Stimulated activated CD4-positive, alpha-beta T cell treated with anti-CD3 and anti-CD28 coated beads, Interleukin-15, amount 100 ng/mL, for 1 hour (primary cell): ENCODE results near the gene OAS3.
"Not testable (repeated sequence)": the region's sequence is repeated elsewhere in the genome, so short reads cannot be mapped to it uniquely, and the experiment has no call there.

ENCODE experiments used
- DNase-seq, 2 donors: peaks; one replicate each; pipeline ENCODE4 v3.0.0-alpha.2; 2020; ENCODE audit warnings: low read depth in 1 of 2, low spot score in 1 of 2

The OAS3 gene, protein sequence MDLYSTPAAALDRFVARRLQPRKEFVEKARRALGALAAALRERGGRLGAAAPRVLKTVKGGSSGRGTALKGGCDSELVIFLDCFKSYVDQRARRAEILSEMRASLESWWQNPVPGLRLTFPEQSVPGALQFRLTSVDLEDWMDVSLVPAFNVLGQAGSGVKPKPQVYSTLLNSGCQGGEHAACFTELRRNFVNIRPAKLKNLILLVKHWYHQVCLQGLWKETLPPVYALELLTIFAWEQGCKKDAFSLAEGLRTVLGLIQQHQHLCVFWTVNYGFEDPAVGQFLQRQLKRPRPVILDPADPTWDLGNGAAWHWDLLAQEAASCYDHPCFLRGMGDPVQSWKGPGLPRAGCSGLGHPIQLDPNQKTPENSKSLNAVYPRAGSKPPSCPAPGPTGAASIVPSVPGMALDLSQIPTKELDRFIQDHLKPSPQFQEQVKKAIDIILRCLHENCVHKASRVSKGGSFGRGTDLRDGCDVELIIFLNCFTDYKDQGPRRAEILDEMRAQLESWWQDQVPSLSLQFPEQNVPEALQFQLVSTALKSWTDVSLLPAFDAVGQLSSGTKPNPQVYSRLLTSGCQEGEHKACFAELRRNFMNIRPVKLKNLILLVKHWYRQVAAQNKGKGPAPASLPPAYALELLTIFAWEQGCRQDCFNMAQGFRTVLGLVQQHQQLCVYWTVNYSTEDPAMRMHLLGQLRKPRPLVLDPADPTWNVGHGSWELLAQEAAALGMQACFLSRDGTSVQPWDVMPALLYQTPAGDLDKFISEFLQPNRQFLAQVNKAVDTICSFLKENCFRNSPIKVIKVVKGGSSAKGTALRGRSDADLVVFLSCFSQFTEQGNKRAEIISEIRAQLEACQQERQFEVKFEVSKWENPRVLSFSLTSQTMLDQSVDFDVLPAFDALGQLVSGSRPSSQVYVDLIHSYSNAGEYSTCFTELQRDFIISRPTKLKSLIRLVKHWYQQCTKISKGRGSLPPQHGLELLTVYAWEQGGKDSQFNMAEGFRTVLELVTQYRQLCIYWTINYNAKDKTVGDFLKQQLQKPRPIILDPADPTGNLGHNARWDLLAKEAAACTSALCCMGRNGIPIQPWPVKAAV

DNA sequence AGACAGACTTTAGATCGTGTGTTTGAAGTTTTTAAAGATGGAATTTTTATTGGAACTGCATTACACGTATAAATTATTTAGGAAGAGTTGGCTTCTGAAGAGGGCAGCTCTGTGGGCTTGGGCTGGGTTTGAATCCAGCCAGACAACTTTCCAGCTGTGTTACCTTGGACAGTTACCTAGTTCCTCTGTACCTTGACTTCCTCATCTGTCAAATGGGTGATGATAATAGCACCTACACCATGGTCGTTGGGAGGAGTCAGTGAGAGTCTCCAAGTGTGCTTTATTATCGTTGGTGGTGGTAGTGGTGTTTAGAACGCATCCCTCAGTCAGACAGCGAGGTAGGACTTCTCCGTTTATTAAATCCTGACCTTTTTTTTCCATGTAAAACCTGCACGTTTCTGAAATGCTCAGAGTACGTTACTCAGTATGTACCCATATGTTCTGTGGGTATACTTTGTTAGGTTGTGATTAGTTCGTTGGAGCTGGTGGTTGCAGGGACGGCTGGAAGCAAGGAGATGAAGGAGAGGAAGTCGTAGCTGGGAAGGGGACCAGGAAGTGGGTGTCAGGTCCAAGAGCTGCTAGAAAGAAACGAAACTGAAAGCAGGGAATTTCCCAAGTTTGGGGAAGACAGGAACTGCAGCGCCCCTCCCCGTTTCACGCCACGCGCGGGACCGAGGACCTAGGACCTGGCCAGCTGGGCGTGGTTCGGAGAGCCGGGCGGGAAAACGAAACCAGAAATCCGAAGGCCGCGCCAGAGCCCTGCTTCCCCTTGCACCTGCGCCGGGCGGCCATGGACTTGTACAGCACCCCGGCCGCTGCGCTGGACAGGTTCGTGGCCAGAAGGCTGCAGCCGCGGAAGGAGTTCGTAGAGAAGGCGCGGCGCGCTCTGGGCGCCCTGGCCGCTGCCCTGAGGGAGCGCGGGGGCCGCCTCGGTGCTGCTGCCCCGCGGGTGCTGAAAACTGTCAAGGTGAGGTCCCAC, at the start of gene OAS3:
Gene OAS3, plus strand, starts transcription at position 734 of the 979 bp plus-strand sequence. Its CDS starts 57 bp downstream, at position 791.
- peak; percentile 40 to 43 for DNase-seq

DNA sequence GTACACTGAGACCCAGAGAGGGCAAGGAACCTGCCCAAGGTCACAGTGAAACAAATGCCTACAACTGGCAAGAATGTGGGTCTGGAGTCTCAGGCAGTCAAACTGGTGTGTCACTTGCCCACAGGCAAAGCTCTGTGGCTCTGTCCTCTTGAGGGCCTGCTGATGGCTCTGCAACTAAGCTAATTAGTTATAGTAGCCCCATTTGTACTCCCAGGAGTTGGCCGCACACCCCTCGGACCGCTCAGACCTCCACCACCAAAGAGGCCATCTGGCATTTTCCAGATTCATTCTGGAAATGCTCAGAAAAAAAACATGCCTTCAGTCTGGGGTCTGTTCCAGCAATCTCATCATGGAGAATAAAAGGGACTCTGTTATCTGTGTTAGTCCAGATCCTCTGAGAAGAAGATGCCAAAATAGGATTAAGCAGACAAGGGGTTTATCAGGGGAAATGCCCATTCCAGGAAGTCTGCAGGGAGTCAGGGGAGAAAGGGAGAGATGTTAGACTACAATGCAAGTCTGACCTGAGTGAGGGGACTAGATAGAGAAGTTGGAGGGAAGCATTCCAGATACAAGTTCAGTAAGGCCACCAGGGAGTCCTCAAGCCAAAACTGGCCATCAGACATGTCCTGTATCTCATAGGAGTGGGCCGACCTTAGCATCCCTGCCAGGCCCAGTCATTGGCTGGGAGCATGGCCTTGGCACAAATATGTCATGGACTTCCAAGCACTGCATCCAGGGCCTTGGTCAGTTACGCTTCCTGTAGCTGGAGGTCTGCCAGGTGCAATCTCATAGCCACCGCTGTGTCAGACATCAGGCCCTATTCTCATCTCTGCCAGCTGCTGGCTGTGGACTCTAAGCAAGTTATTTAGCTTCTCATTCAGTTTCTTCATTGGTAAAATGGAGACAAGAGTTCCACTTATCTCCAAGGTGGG, 46.9 kb upstream of the OAS3 start:
- no peak for DNase-seq

DNA sequence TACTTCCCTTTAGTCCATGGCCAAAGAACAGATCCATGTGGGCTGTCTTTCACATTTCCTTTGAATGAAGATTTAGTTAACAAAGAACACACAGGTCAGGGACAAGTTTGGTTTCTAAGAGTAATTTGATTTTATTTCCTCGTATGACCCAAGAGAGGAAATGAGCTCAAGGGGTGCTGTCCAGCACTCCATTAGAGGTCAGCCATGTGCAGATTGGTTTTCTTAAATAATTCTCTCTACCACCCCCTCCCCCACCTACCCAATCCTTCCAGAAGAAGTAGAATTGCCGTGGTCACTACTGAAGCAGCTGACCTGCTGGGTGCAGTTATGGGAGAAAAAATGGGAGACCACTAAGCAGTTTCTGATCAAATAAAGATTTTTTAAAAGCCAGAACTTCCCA, 45.4 kb upstream of the OAS3 start:
- DNase-seq: no peak

DNA sequence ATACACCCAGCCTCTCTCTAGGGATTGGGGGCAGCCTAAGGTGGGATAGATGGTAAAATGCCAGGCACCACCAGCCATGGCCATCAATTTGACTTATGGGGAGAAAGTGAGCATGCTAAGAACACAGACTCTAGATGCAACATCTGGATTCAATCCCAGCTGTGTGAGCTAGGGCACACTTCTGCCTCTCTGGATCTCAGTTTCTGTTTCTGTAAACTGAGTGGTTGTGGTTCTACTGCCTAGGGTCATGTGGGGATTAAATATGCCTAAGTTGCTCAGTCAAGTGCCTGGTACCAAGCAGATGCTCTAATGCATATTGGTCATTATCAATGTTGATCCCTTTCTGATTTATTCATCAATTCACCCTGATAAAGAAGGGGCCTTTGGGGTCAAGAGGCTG, 44.1 kb upstream of the OAS3 start:
- DNase-seq: no peak

DNA sequence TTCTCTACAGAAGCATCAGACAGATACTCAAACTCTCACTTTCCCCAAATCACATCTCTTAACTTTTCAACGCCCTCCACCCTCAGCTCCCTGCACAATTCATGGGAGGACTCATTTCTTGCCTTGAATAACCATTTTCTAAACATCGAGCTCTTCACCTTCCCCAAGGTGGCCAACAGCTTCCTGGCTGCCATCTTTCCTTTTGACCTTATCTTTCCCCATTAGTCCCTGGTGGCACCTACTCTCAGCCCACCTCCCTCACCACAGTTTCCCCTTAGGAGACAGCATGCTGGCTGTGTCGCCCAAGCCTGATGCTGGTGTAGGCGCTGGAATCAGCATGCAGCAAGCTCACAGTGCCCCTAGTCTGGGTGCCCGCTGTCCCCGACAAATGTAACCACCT, 39.9 kb upstream of the OAS3 start:
- no peak for DNase-seq

DNA sequence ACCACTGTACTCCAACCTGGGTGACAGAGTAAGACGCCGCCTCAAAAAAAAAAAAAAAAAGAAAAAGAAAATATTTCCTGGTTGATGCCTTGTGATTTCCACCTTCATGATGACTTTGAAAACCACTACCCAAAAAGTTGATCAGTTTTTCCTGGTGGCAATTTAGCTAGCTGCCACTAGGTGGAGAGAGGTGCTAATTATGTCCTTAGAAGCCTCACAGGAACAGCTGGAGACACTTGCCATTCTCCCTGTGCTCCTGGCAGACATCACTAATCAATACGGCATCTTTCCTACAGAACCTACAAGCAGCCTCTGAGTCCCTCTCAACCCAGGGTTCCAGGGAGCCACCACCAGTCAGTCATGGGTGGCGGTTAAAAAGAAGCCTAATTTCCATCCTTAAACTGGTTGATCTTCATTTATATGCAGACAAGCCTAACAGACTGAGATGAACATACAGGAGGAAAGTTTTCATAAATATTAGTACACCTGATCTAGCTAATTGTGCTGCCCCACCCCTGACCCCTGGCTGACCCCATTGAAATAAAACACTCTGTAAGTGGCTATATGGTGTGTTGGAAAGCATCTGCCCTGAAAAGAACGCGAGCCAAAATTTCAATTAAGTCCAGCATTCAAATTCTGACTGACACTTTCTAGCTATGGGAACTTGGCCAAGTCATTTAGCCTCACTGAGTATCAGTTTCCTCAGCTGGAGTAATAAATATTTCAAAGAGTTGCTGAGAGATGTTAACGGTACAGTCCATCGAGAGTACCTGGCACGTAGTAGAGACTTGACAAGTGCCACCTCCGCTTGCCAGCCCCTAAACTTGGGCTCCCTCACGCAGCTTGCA, 37.8 kb upstream of the OAS3 start:
- DNase-seq: no peak

DNA sequence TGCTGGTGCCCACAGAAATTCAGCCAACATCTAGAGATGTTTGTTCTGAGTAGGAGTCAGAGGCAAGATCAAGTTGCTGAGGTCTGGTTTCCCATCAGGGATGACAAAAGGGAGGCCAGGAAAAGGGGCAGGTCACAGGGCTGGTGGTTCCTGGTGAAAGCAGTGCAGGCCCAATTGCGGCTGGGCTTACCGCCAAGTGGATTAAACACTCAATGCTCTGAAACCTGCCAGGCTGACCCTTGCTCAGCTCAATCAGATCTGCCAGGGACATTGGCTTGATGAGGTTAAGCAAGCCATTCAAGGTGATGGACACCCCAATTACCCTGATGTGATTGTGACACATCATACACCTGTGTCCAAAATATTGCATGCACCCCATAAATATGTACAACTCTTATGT, 37.0 kb upstream of the OAS3 start:
- no peak for DNase-seq

DNA sequence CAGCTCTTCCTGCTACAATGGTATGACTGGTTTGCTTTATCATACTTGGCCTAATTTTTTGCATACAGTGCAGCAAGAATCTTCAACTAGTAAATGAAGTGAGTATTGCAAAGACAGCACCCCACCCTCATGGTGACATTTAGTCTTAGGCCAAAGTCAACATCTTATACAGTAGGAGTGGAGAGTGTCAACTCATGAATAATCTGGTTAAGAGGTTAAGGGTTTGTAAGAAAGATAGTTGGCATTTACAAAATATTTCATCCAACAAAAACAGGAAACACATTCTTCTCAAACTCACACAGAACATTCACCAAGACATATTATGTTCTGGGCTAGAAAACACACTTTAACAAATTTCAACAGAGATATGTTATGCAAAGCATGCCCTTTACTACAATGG, 33.7 kb upstream of the OAS3 start:
- no peak for DNase-seq

DNA sequence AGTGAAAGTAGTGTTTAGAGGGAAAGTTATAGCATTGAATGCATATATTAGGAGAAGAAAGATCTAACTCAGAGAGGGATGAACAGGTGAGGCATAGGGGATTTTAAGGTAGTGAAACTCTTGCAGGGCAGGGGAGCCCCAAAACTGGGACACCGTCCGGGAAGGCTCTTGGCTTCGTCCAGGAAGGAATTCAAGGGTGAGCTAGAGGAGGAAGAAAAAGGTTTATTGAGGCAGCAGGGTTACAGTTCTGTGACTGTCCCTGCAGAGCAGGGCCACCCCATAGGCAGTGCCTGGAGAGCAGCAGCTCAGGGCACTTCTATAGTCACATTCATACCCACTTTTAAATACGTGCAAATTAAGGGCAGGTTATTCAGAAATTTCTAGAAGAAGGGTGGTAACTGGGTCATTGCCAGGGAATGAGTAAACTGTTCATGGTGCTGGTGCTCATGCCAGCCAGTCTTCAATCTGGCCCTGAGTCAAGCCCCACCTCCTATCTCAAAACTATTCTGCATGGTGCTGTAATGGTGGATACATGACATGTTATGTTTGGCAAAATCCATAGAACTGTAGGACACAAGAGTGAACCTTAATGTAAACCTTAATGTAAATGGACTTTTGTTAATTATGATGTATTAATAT, 32.7 kb upstream of the OAS3 start:
- DNase-seq: no peak

DNA sequence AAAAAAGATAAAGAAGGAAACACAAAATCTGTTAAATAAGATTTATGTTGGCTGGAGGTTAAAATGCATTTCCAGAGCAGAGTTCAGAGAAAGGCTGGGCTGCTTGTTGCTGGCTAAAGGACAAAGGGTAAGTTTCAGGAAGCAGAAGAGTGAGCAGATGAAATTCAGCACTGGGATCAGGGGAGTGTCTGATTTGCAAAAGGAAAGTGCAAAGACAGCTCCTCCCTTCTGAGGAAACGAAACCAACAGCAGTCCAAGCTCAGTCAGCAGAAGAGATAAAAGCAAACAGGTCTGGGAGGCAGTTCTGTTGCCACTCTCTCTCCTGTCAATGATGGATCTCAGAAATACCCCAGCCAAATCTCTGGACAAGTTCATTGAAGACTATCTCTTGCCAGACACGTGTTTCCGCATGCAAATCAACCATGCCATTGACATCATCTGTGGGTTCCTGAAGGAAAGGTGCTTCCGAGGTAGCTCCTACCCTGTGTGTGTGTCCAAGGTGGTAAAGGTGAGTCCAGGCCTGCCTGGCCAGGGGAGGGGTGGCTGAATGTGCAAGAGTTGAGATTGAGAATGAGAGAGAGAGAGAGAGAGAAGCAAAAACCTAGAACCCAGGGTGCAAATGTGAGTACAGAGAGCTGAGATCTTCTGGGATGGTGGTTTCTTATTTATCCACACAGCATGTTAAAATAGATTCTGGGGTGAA, 31.4 kb upstream of the OAS3 start, which contains the start of gene OAS1:
Gene OAS1, plus strand, starts transcription at position 251 of the 703 bp plus-strand sequence. Its CDS starts 78 bp downstream, at position 329.
- DNase-seq: no peak

DNA sequence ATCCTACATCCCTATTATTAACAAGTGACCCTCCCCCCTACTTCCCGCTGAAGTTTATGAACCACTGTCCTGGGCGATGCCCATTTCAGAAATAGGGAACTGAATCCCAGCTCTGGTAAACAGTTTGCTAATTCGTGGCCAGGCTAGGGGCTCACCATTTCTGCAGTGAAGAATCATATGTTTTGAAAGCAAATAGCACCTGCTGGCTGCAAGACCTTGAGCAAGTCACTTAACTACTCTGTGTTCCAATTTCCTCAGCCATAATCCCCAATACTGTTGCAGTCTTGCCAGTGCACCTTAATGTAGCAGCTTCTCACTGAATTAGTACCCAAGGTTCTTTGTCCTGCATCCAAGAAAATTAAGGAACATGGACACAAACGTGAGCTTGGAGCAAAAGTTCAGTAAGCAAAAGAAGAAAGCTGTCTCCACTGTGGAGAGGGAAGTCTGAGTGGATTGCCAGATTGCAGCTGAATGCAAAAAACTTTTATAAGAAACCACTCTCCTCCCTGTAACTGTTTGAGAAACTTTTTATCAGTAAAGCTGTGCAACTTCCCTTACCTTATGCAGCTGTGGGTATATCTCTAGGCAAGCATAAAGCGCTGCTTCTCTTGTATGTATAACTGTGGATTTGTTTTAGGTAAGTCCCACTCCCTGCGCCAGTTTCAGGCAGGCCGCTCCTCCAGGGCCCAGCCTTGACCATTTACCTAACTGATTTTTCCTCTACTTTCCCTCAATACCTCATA, 30.7 kb upstream of the OAS3 start:
- no peak for DNase-seq

DNA sequence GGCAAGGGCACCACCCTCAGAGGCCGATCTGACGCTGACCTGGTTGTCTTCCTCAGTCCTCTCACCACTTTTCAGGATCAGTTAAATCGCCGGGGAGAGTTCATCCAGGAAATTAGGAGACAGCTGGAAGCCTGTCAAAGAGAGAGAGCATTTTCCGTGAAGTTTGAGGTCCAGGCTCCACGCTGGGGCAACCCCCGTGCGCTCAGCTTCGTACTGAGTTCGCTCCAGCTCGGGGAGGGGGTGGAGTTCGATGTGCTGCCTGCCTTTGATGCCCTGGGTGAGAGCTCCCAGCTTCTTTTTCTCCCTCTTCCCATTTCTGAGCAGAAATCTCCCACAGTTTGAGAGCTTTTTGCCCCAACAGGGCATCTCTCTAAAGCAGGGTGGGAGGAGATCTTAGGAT, 29.7 kb upstream of the OAS3 start:
- DNase-seq: peak in 1 of 2 donors; percentile 12

DNA sequence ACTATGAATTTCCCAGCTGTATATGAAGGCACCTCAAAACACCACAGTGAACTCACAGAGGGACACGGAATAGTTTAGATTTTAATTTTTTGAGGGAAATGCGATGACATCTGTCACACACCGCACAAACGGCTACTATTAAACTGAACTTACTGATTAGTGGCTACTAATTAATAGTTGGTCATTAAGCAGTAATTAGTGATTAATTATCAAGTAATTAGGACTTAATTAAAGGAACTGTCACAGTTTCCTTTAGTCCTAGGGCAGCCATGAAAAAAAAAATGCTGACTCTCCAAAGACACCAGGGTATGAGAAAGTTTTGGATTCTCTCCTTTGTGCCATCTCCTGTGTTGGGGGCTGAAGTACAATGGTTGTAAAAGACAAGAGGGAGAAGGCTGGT, 28.6 kb upstream of the OAS3 start:
- no peak for DNase-seq

DNA sequence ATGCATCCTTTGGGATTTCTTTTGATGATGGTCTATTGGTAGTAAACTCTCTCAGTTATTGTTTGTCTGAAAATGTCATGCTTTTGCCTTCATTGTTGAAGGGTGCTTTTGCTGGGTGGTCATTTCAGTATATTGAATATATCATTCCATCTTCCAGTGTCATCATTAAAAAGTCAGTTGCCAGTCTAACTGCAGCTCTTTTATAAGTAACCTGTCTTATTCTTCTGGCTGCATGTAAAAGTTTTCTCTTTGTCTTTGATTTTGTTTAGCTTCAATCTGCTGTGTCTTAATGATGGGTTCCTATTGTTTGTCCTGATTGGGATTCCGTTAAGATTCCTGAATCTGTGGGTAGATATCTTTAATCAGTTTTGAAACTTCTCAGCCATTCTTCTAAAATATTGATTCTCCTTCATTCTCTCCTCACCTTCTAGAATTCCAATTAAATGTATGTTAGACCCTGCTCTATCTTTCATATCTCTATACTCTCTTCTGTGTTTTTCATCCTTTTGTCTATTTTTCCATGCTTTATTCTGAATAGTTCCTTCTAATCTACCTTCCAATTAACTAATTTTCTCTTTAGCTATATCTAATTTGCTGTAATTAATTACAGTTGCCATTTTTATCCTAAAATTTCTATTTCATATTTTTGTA, 25.1 kb upstream of the OAS3 start:
- no peak for DNase-seq

DNA sequence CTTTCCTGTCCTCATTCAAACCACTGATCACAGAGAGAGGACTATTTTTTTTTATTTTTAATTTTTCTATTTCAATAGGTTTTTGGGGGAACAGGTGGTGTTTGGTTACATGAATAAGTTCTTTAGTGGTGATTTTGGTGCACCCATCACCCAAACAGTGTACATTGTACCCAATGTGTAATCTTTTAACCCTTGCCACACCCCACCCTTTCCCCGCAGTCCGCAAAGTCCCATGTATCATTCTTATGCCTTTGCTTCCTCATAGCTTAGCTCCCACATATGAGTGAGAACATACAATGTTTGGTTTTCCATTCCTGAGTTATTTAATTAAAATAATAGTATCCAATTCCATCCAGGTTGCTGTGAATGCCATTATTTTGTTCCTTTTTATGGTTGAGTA, 24.4 kb upstream of the OAS3 start:
- DNase-seq: not testable (repeated sequence)

DNA sequence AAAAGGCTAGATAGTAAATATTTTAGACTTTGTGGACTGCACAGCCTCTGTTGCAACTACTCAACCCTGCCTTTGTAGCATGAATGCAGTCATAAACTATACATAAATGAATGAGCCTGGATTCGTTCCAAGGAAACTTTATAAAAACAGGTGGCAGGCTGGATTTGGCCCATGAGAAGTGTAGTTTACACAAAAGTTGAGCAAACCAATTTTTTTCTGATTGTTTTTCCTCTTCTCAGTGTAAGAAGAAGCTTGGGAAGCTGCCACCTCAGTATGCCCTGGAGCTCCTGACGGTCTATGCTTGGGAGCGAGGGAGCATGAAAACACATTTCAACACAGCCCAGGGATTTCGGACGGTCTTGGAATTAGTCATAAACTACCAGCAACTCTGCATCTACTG, 22.0 kb upstream of the OAS3 start:
- no peak for DNase-seq
